ENCODE measurements around the gene CD96.
A peak's percentile ranks its signal among the peaks of the same experiment; 100 is the strongest.
"Not testable (repeated sequence)": the region's sequence is repeated elsewhere in the genome, so short reads cannot be mapped to it uniquely, and the experiment has no call there.

The CD96 gene

DNA sequence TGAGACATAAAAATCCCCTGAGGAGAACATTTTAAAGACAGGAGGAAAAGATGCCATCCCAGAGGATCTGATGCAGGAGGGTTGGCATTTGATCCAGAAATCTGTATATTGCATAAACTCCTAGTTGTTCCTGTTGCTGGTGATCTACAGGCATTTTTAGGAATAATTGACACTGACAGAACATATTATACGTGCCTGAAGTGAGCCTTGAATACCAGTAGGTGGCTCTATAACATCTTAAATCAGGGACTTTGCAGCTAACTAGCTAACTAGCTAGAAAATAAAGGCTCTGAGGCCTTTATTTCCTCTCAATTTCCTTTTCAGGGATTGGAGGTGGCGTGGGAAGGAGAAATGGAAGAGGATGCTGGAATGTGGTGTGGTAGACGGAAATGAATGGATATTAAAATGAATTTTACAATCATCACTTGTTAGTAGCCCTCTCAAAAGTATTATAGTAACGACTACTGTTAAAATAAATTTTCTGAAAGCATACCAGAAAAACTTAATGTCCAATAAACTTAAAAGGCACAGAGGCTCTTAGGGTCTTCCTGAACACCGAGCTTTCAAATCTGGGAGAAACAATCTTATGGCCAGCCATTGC lies 127.0 kb downstream of the CD96 start:
- Histone ChIP-seq H3K27me3 (ENCODE audit: low read depth) (no peaks in the 10 kb centered on the region), H3K4me1 (no peaks in the 10 kb centered on the region), H3K36me3 (replicated peaks) (no peaks in the 10 kb centered on the region), H3K9me3 (no peaks in the 10 kb centered on the region), H3K4me3 (no peak overlapping the region)
- DNase-seq (ENCODE audit: low spot score in 2 of 2), result peak in 1 of 2 experiments; percentile 85
- in situ Hi-C loops (cut with MboI; ENCODE audit: low sequenced_read_pairs), result no loop called here

DNA sequence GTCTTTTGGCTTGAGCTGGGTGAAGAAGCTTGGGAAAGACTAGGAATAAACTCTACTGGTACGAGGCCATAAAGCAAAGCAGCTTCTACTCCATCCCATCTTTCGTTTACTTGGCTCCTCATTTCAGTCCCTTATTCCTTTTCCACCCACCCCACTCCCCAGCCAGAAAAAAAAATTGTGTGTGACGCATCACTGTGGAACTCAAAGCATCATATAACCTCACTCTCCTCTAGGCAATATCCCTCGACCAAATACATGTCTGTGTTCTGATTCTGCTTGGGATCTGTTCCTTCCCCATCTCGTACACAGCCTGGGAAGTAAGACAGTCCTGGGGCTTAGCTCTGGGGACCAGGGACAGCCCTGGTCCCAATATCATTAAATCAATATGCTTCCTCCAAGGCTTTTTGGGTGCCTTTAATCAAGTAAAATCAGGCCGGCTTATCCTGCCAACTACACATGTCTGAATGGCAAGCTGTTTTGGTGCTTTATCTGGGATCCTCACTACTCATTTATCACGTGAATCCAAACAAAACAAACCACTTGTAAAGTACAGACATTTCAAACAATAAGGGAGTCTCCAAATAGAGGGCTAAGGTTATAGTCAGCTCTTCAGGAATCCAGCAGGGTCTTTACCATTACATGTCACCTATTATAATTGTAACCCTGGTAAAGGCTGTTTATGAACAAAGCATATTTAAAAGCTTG lies 128.1 kb downstream of the CD96 start:
- no peaks in the 10 kb centered on the region for H3K27me3 ChIP-seq (ENCODE audit: low read depth)
- H3K4me3 ChIP-seq, result no peak overlapping the region
- no peaks in the 10 kb centered on the region for H3K9me3 ChIP-seq
- H3K4me1 ChIP-seq, result no peaks in the 10 kb centered on the region
- no peaks in the 10 kb centered on the region for H3K36me3 ChIP-seq (replicated peaks)
- in situ Hi-C loops (cut with MboI; ENCODE audit: low sequenced_read_pairs), result no loop called here
- DNase-seq (ENCODE audit: low spot score in 2 of 2), result no peak

DNA sequence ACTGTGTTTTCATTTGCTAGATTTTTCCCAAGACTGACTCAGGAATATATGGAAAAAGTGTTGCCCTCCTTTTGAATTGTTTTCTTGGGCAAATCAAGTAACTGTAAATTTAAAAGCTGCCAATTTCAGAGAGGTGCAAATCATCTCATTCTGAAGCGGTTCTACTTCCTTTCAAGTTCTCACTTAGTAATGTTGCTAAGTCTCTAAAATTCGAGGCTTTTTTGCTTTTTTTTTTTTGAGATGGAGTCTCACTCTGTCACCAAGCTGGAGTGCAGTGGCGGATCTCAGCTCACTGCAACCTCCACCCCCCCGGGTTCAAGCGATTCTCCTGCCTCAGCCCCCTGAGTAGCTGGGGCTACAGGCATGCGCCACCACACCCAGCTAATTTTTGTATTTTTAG lies 130.5 kb downstream of the CD96 start:
- H3K4me3 ChIP-seq; H3K4me1 ChIP-seq; H3K27me3 ChIP-seq (ENCODE audit: low read depth); in situ Hi-C loops (cut with MboI; ENCODE audit: low sequenced_read_pairs); DNase-seq (ENCODE audit: low spot score in 2 of 2); H3K36me3 ChIP-seq (replicated peaks); H3K9me3 ChIP-seq: not testable (repeated sequence)

DNA sequence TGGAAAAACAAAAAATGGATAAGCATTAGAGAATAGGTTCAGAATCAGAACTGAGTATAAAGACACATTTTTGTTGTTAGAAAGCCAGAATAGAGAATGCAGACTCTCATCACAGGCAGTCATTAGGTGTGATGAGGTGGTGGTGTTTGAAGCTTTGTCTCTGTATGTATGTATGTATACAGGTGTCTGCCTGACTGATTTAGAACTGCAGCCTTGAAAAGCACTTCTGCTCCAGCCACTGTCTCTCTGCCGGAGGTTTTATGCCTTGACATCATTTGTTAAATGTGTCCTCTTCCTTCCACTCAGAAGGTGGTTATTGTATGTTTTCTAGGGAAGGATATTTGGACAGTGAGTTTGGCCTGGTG lies 133.8 kb downstream of the CD96 start:
- Histone ChIP-seq H3K36me3 (replicated peaks) (no peaks in the 10 kb centered on the region), H3K27me3 (ENCODE audit: low read depth) (no peaks in the 10 kb centered on the region), H3K9me3 (no peaks in the 10 kb centered on the region), H3K4me3 (no peak overlapping the region), H3K4me1 (0 out of 2 replicates have a peak, but pooled peaks cover 2% of the 10 kb centered on the region)
- no peak for DNase-seq (ENCODE audit: low spot score in 2 of 2)
- in situ Hi-C loops (cut with MboI; ENCODE audit: low sequenced_read_pairs), result no loop called here

DNA sequence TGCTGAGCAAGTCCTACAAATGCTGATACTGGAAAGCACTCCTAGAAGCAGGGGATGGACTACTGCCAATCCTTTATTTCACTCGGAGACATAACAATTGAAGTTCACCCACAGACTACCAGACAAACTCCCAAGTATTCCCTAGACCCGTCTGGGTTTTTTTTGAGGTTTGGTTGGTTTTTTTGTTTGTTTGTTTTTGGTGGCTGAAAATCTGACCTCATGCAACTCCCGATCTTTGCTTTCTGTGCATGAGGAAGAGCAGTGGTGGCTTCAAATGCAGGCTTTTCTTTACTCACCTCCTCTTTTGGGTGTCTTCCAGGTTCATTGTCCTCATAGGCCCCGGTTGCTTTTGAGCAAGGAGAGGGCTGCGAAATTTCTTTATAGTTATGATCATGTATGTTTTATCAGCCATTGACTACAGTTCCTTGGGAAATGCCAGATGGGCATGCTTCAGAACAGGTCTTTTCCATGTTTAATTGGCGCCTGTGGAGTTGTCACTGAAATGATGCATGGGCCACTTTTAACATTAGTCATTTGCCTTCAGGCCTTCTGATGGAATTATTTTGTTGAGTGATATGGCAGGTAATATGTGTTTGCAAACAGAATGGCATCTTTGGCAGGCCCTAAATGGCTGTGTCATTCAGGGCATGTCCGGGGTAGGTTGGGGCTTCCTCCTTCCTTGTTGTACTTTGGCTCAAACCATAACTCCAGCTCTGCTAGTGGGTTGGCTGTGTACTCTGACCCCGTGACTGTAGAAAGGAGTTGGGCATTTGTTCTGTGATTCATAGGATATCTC lies 134.4 kb downstream of the CD96 start:
- H3K9me3 ChIP-seq, result no peaks in the 10 kb centered on the region
- DNase-seq (ENCODE audit: low spot score in 2 of 2), result no peak
- H3K4me1 ChIP-seq, result 0 out of 2 replicates have a peak, but pooled peaks cover 2% of the 10 kb centered on the region
- H3K27me3 ChIP-seq (ENCODE audit: low read depth), result no peaks in the 10 kb centered on the region
- H3K36me3 ChIP-seq (replicated peaks), result no peaks in the 10 kb centered on the region
- no peak overlapping the region for H3K4me3 ChIP-seq
- in situ Hi-C loops (cut with MboI; ENCODE audit: low sequenced_read_pairs), result no loop called here

DNA sequence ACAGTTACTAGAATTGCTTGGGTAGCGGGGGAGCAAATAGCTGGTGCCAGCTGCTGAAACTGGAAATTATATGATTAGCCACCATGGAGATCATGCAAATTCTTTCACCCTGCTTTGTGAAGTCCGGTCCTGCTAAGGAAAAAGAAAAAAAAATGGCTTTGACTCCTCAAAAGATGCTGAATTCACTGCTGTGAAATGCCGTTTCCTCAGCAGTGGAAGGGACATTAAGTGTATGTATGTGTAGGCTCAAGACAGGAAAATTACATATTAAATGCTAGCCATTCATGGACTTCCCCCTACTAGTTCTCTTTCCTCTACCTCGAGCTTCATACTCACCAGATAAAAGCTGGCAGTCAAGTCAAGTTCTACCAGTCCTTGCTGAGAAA lies 135.0 kb downstream of the CD96 start:
- DNase-seq (ENCODE audit: low spot score in 2 of 2), result no peak
- Histone ChIP-seq H3K27me3 (ENCODE audit: low read depth) (no peaks in the 10 kb centered on the region), H3K4me1 (0 out of 2 replicates have a peak, but pooled peaks cover 4% of the 10 kb centered on the region), H3K36me3 (replicated peaks) (no peaks in the 10 kb centered on the region), H3K9me3 (no peaks in the 10 kb centered on the region), H3K4me3 (no peak overlapping the region)
- in situ Hi-C loops (cut with MboI; ENCODE audit: low sequenced_read_pairs), result no loop called here

DNA sequence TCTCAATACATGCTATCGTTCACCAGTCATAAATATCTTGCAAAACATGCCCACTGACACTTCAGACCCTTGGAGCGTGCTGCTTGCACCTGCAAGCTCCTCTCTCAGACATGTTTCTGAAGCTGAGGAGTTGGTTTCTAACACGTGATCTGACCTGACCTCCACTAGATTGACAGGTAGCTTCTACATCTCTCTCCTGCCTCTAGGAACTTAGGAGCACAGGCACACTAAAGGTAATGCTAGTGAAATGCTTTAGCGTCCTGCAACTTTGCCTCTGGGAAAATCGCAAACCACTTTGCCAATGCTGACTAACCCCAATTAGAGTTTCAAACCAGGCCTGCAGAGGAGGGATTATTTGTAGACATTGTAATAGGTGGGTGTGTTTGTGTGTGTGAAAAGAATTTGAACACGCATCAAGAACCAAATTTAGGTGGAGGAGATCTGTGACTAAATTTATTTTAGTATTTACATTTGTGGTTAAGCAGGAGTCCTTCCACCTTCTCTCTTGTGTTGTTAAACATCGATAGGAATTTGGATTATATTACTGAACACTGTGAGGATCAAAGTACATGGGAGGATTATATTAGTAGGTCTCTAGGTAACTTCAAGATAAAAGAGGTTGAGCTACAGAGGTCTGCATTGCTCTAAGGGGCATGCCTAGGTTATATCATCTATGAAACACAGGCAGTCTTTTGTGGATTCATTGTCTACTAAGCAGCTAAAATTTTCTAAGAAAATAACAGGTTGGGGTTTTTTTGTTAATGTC lies 139.8 kb downstream of the CD96 start:
- in situ Hi-C loops (cut with MboI; ENCODE audit: low sequenced_read_pairs), result no loop called here
- Histone ChIP-seq H3K36me3 (replicated peaks) (no peaks in the 10 kb centered on the region), H3K27me3 (ENCODE audit: low read depth) (no peaks in the 10 kb centered on the region), H3K9me3 (no peaks in the 10 kb centered on the region), H3K4me3 (no peak overlapping the region), H3K4me1 (0 out of 2 replicates have a peak, but pooled peaks cover 3% of the 10 kb centered on the region)
- no peak for DNase-seq (ENCODE audit: low spot score in 2 of 2)

DNA sequence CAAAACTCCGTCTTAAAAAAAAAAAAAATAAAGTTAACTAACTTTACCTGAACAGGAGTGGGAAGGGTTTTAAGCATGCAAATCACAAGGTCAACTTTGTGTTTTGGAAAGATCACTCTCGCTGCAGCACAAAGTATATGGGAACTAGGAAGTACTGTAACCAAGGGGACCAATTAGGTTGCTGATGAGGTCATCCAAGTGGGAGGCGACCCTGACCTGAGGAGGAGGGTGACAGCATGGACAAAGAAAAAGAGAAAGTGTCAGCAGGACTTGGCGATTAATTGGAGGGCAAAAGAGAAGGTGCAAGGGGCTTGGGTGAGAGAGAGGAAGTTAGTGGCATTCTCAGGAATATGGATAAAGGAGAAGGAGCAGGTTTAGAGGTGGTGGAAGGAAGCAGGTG lies 142.6 kb downstream of the CD96 start:
- Histone ChIP-seq H3K4me3 (no peak overlapping the region), H3K36me3 (replicated peaks) (no peaks in the 10 kb centered on the region), H3K4me1 (peaks cover 9% of the 10 kb centered on the region), H3K27me3 (ENCODE audit: low read depth) (no peaks in the 10 kb centered on the region), H3K9me3 (no peaks in the 10 kb centered on the region)
- no peak for DNase-seq (ENCODE audit: low spot score in 2 of 2)
- in situ Hi-C loops (cut with MboI; ENCODE audit: low sequenced_read_pairs), result no loop called here

DNA sequence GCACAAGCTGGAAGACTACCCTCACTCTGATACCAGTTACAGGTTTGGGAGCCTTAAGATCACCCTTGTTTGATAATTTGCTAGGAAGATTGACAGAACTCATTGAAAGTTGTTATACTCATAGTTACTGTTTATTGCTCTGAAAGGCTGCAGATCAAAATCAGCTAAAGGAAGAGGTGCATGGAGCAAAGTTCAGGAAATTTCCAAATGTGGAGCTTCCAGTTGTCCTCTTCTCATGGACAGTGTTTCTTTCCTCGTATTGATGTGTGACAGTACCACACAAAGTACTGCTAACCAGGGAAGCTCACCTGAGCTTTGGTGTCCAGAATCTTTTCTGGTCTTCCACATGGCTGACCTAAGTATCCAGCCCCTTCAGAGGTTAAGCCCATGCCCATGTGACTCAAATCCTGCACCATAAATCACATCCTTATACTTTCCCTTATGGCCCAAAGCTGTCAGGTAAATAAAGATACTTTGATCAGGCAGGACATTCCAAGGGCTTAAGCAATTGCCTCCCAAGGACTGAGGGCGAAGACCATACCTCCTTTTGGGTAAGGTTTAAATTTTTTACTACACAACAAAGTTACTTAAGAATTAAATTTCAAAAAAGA lies 146.3 kb downstream of the CD96 start:
- DNase-seq (ENCODE audit: low spot score in 2 of 2), result no peak
- no peaks in the 10 kb centered on the region for H3K9me3 ChIP-seq
- H3K4me3 ChIP-seq, result no peak overlapping the region
- H3K36me3 ChIP-seq (replicated peaks), result no peaks in the 10 kb centered on the region
- in situ Hi-C loops (cut with MboI; ENCODE audit: low sequenced_read_pairs), result no loop called here
- H3K4me1 ChIP-seq, result peaks cover 6% of the 10 kb centered on the region
- no peaks in the 10 kb centered on the region for H3K27me3 ChIP-seq (ENCODE audit: low read depth)

DNA sequence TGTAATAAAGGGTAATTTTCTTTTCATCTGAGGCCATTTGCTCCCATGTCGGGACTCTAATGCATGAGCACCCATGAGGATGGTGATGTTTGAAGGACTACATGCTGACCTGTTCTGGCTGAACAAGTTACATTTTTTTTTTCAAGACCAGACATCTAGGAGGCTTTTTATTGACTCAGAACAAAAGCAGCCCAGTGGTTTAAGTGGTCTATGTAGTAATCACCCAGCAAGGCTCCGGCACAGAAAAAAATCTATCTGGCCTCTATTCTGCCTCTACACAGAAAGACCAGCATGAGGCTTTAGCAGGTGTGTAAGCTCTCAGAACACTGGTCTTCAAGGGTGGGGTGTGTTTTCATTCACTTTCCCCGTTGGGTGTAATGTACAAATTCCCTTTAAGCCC lies 148.2 kb downstream of the CD96 start:
- in situ Hi-C loops (cut with MboI; ENCODE audit: low sequenced_read_pairs), result no loop called here
- no peak overlapping the region for H3K4me3 ChIP-seq
- no peak for DNase-seq (ENCODE audit: low spot score in 2 of 2)
- H3K27me3 ChIP-seq (ENCODE audit: low read depth), result no peaks in the 10 kb centered on the region
- H3K36me3 ChIP-seq (replicated peaks), result no peaks in the 10 kb centered on the region
- peaks cover 6% of the 10 kb centered on the region for H3K4me1 ChIP-seq
- no peaks in the 10 kb centered on the region for H3K9me3 ChIP-seq

DNA sequence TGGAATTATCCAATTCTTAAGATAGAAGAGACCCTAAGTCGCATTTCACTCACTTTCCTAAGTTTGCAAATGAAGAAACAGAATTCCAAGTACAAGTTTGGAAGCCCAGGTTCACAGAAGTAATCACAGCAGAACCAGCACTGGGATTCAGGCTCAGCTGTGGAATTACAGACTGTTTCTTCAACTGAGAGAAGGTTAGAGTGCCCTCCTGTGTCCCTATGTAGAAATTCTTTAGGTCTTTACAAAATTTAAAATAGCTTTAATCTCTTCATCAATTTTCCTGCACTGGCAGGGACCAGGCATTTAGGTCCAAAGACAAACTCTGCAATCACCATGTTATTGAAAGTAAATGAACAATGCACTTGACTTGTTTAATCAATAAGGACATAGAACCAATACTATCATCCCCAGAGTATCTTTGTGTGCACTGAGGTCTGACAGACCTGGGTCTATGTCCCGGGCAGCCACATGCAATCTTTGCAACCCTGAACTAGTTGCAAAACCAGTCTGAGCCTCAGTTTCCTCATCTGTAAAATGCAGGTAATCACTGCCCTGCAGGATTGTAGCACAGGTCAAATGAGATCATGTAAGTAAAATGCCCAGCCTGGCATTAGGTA lies 149.4 kb downstream of the CD96 start:
- in situ Hi-C loops (cut with MboI; ENCODE audit: low sequenced_read_pairs), result no loop called here
- peak in 1 of 2 experiments; percentile 49 for DNase-seq (ENCODE audit: low spot score in 2 of 2)
- H3K36me3 ChIP-seq (replicated peaks), result no peaks in the 10 kb centered on the region
- no peaks in the 10 kb centered on the region for H3K9me3 ChIP-seq
- H3K4me3 ChIP-seq, result no peak overlapping the region
- H3K4me1 ChIP-seq, result peaks cover 6% of the 10 kb centered on the region
- H3K27me3 ChIP-seq (ENCODE audit: low read depth), result no peaks in the 10 kb centered on the region

DNA sequence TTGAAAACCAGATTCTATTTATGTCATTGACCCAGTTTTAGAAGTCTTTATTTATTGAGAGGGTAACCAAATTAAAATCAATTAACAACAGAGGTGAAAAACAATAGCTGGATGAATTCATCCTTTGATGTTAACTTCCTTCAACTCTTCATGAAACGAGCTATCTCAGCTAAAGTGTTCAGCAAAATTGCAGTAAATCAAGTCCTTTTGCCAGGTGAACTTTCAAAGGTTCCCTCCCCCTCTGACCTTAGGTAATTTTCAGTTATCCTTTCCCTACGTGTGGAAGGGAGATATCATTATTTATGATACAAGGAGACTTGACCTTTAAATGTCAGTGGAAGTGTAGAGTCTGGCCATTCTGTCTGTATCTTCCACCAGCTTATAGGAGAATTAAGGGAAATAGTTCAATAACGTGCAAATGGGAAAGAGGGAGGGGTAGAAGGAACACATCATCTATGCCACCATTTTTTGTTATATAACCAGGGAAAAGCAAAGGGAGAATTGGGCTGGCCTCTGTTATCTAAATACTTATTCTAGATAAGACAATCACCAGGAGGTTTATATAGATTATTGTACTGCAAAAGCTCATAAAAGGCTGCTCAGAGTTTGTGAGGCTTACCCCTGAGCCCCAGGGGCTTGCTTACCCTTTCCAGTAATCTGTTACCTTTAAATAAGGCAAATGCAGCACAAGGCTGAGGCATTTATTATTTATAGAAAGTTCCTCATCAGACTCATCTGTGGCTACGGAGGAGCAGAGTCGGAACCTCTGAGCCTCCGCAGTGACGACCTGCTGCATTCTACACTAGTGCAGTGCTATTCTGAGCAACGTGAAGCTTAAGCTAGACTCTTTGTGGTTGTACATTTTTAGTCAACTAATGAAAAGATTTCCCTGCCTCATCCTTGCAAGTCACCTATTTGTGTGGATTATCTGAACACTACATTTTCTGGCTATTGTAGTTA lies 150.9 kb downstream of the CD96 start:
- Histone ChIP-seq H3K9me3 (no peaks in the 10 kb centered on the region), H3K4me3 (no peak overlapping the region), H3K4me1 (peaks cover 3% of the 10 kb centered on the region), H3K27me3 (ENCODE audit: low read depth) (no peaks in the 10 kb centered on the region), H3K36me3 (replicated peaks) (no peaks in the 10 kb centered on the region)
- no peak for DNase-seq (ENCODE audit: low spot score in 2 of 2)
- in situ Hi-C loops (cut with MboI; ENCODE audit: low sequenced_read_pairs), result no loop called here
